Thyroid gland (tissue), 4 donors: ENCODE results near the gene NDUFAF4.

Source experiments
- CTCF ChIP-seq, 6 experiments: fragments of 200-600 bp in 3 of 6; fragments of 450-650 bp in 3 of 6; sonication (generic) in 3 of 6; IDR thresholded peaks; one replicate each; pipeline ENCODE4 v1.5.1; 2016 to 2019; ENCODE audit warnings: antibody characterized with exemption in 6 of 6, mild to moderate bottlenecking in 2 of 6, inconsistent platforms in 1 of 6, moderate library complexity in 1 of 6
- POLR2A ChIP-seq, 2 donors: fragments of 450-650 bp; IDR thresholded peaks; one replicate each; pipeline ENCODE4 v1.6.1; 2017; ENCODE audit warnings: antibody characterized with exemption in 2 of 2, mild to moderate bottlenecking in 2 of 2, moderate library complexity in 1 of 2

- TF ChIP-seq POLR2A (IDR thresholded peaks at IDR 0.05) (no peak), CTCF (IDR thresholded peaks at IDR 0.05) (no peak)
These were observed 32.7 kb downstream of the NDUFAF4 start for GRCh38 chr6:96865055-96865405.
